GM10266 (cell line): ENCODE data around the gene CIBAR2.

Experiments
- DNase-seq: peaks from one replicate; pipeline ENCODE4 v3.0.0; 2012; ENCODE audit errors: extremely low spot score
- TF ChIP-seq, protein P1 (sequence below): IDR thresholded peaks from 2 replicates; pipeline ENCODE4 v1.5.1; 2012; ENCODE audit warnings: mild to moderate bottlenecking, low read depth; ENCODE audit not compliant: control insufficient read depth, insufficient read depth; ENCODE audit errors: missing control alignments

The CIBAR2 gene

DNA sequence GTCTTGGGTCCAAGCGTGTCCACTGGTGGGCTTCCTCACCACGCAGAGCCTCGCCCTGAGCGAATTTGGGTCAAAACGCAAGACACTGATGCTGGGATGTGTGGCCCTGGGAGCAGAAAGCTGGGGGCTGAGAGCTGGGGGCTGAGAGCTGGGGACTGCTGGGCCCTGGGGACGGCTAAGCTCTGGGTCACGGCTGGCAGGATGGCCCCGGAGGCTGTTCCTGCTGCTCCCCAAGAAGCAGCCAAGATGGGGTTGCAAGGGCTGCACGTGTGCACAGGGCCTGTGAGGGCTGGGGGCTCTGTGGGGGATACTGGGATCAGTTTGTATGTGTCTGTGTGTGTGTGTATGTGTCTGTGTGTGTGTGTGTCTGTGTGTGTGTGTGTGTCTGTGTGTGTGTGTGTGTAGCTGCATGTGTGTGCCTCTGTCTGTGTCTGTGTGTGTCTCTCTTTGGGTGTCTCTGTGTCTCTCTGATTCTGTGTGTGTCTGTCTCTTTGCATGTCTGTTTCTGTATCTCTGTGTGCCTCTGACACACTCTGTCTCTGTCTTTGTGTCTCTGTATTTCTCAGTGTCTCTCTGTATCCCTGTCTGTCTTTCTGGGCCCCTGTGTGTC, 38.2 kb upstream of the CIBAR2 start:
- TF ChIP-seq, protein P1, sequence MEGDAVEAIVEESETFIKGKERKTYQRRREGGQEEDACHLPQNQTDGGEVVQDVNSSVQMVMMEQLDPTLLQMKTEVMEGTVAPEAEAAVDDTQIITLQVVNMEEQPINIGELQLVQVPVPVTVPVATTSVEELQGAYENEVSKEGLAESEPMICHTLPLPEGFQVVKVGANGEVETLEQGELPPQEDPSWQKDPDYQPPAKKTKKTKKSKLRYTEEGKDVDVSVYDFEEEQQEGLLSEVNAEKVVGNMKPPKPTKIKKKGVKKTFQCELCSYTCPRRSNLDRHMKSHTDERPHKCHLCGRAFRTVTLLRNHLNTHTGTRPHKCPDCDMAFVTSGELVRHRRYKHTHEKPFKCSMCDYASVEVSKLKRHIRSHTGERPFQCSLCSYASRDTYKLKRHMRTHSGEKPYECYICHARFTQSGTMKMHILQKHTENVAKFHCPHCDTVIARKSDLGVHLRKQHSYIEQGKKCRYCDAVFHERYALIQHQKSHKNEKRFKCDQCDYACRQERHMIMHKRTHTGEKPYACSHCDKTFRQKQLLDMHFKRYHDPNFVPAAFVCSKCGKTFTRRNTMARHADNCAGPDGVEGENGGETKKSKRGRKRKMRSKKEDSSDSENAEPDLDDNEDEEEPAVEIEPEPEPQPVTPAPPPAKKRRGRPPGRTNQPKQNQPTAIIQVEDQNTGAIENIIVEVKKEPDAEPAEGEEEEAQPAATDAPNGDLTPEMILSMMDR: no peak
- no peak for DNase-seq

- TF ChIP-seq, protein P1: no peak
- no peak for DNase-seq
Observed at GRCh38 chr16:85149776-85150175, 37.5 kb upstream of the CIBAR2 start.

- DNase-seq: no peak
- TF ChIP-seq, protein P1: no peak
Observed at GRCh38 chr16:85148931-85149330, 36.7 kb upstream of the CIBAR2 start.

GRCh38 chr16:85146922-85147651, 34.8 kb upstream of the CIBAR2 start:
- TF ChIP-seq, protein P1: no peak
- DNase-seq: no peak

DNA sequence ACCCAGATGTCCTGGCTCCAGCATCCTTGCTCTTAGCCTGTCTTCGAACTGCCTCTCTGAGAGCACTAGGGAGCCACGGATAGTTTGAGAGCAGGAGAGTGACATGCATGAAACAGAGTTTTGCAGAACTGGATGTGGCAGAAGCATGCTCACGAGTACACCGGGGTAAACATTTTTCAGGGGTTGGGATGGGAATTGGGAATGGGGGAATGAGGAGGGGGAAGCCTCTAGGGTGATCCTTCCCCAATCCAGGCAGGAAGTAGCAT, 34.2 kb upstream of the CIBAR2 start:
- TF ChIP-seq, protein P1: no peak
- no peak for DNase-seq

- TF ChIP-seq, protein P1: no peak
- DNase-seq: no peak
Observed at GRCh38 chr16:85145734-85146531, 33.7 kb upstream of the CIBAR2 start.

DNA sequence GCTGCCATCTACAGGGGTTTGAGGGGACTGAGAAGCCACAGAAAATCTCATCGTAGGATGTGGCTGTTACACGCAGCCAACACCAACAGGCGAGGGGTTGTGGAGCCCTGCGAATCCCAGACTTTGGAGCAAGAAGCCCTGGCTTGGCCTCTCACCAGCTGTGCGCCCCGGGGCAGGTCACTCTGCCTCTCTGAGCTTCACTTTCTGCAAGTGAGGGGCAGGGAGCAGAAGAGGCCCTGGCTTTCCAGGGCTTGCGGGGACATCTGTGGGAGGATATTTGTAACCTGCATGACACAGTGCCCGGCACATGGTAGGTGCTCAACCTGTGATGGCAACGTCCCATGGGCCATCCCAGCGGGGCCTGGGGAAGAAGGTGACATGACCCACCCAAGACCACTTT, 32.9 kb upstream of the CIBAR2 start:
- TF ChIP-seq, protein P1: no peak
- no peak for DNase-seq
